OCI-LY7 (cell line): ENCODE results near the gene SGMS1. TPM values are rescaled to one million over a fixed set of nuclear protein-coding genes. Genes with fewer than 3 reads are reported as not detected.

ENCODE experiments used
- BruUV-seq: library from RNA; stranded (reverse); fragments of 400-500 nt; replicated peaks from 2 replicates; lab custom pipeline; 2021; lab: Mats Ljungman, UMichigan
- CTCF ChIA-PET: fragments of 300-600 bp; sonication (Branson Sonifier 250); formaldehyde crosslinking; loops from one replicate; lab custom pipeline; 2022; ENCODE audit warnings: antibody characterized with exemption; ENCODE audit not compliant: unreplicated experiment; lab: Charles Lee
- POLR2A ChIA-PET: fragments of 300-600 bp; sonication (Branson Sonifier 250); formaldehyde crosslinking; loops from one replicate; lab custom pipeline; 2022; ENCODE audit warnings: antibody characterized with exemption; lab: Charles Lee
- DNase-seq: peaks from one replicate; pipeline ENCODE4 v3.0.0-alpha.2; 2015; ENCODE audit warnings: low spot score
- H2AFZ ChIP-seq: fragments of 200-600 bp; sonication (generic), shearing (Covaris generic); 2 replicates; pipeline ENCODE4 v1.6.1; 2014; ENCODE audit warnings: mild to moderate bottlenecking, antibody characterized with exemption, low read length, moderate library complexity
- H3K27ac ChIP-seq: fragments of 200-600 bp; sonication (generic); 2 replicates; pipeline ENCODE4 v1.5.1; 2014; ENCODE audit warnings: mixed run types, low read depth, mild to moderate bottlenecking, moderate library complexity, low read length, inconsistent platforms; ENCODE audit not compliant: poor library complexity, severe bottlenecking
- H3K36me3 ChIP-seq: fragments of 200-600 bp; sonication (generic); 2 replicates; pipeline ENCODE4 v1.6.1; 2014; ENCODE audit warnings: mild to moderate bottlenecking, antibody characterized with exemption, low read length, moderate library complexity, mixed read lengths; ENCODE audit not compliant: insufficient read depth
- H3K4me1 ChIP-seq: fragments of 200-600 bp; sonication (generic); 2 replicates; pipeline ENCODE4 v1.5.1; 2014; ENCODE audit warnings: mild to moderate bottlenecking, low read length; ENCODE audit not compliant: insufficient read depth, poor library complexity, severe bottlenecking
- H3K4me2 ChIP-seq: fragments of 200-600 bp; sonication (generic); 2 replicates; pipeline ENCODE4 v1.6.1; 2014; ENCODE audit warnings: mild to moderate bottlenecking, low read length
- H3K4me3 ChIP-seq: fragments of 200-600 bp; sonication (generic); 2 replicates; pipeline ENCODE4 v1.5.1; 2014; ENCODE audit warnings: mild to moderate bottlenecking, low read depth, low read length; ENCODE audit not compliant: poor library complexity, severe bottlenecking
- H3K79me2 ChIP-seq: fragments of 200-600 bp; sonication (generic); 2 replicates; pipeline ENCODE4 v1.6.1; 2016; ENCODE audit warnings: low read depth, mild to moderate bottlenecking, low read length, moderate library complexity, mixed read lengths; ENCODE audit not compliant: insufficient read depth
- H3K9me2 ChIP-seq: fragments of 200-600 bp; sonication (generic); 2 replicates; pipeline ENCODE4 v1.6.1; 2016; ENCODE audit warnings: mild to moderate bottlenecking, low read length, mixed read lengths; ENCODE audit not compliant: insufficient read depth
- H3K9me3 ChIP-seq: fragments of 200-600 bp; sonication (generic); 2 replicates; pipeline ENCODE4 v1.6.1; 2014; ENCODE audit warnings: mild to moderate bottlenecking, mixed run types, low read length, mixed read lengths
- H4K20me1 ChIP-seq: fragments of 200-600 bp; sonication (generic); 2 replicates; pipeline ENCODE4 v1.6.1; 2014; ENCODE audit warnings: mild to moderate bottlenecking, antibody characterized with exemption, low read length, moderate library complexity, mixed read lengths; ENCODE audit not compliant: insufficient read depth
- EZH2phosphoT487 ChIP-seq: fragments of 200-600 bp; sonication (generic); IDR thresholded peaks from 2 replicates; pipeline ENCODE4 v1.6.1; 2018; ENCODE audit warnings: low read depth, borderline replicate concordance, mild to moderate bottlenecking, mixed run types, antibody characterized with exemption, low read length, moderate library complexity, mixed read lengths
- intact Hi-C: fragments of 100-400 bp; cut with micrococcal nuclease; formaldehyde crosslinking; loops from one replicate; pipeline ENCODE4 v1.10.0; 2022; ENCODE audit not compliant: unreplicated experiment
- total RNA-seq, 2 experiments: library from RNA; depleted of rRNA in 1 of 2; stranded (reverse); fragments of >200 nt in 1 of 2; shearing (Covaris generic) in 1 of 2; gene quantifications; 2 replicates each; pipeline ENCODE4 v1.2.3, GENCODE V29; 2014 to 2022
- TF ChIP-seq, protein P1 (sequence below): fragments of 200-600 bp; sonication (generic); conservative IDR thresholded peaks from 2 replicates; pipeline ENCODE4 v1.5.1; 2014; ENCODE audit warnings: mild to moderate bottlenecking, antibody characterized with exemption, low read length, moderate library complexity, mixed read lengths

Gene SGMS1
- total RNA-seq, 2 experiments from 2014 or later, result 45.4 to 57.5 TPM

DNA sequence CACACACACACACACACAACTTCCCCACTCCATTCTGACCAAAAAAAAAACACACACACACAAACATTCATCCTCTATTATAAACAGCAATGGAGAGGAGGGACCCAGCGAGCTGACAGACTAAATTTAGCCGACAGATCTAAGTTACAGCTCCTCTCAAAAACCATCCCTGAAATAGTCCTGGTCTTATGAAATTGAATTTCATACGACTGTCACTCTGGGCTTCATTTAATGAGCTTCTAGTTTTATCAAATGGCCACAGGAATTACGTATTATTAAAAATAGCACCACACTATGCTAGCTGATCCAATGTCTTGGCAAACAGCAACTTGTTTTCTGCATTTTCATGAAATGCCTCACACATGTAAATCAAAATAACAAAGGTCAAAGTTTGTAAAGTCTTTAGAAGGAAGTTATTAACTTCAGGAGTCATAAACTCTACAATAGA, 241.2 kb downstream of the SGMS1 start:
- Histone ChIP-seq H3K4me1 (peaks cover 8% of the 10 kb centered on the region), H3K4me2 (no peak overlapping the region), H3K27ac (no peak overlapping the region), H3K9me3 (no peaks in the 10 kb centered on the region), H3K79me2 (0 out of 2 replicates have a peak, but pooled peaks cover 5% of the 10 kb centered on the region), H3K36me3 (no peaks in the 10 kb centered on the region), H2AFZ (no peak overlapping the region), H4K20me1 (no peaks in the 10 kb centered on the region), H3K9me2 (no peaks in the 10 kb centered on the region), H3K4me3 (no peak overlapping the region)
- POLR2A ChIA-PET, result interaction anchor here (0.7 to 1.6 kb wide), 7 partner anchors 9 to 113 kb away, joined by 3 to 8 read pairs (median 4); no protein-coding TSS in a partner anchor
- no peak for DNase-seq
- BruUV-seq, result no TSS peak
- TF ChIP-seq EZH2phosphoT487, result no peak
- TF ChIP-seq, protein P1, sequence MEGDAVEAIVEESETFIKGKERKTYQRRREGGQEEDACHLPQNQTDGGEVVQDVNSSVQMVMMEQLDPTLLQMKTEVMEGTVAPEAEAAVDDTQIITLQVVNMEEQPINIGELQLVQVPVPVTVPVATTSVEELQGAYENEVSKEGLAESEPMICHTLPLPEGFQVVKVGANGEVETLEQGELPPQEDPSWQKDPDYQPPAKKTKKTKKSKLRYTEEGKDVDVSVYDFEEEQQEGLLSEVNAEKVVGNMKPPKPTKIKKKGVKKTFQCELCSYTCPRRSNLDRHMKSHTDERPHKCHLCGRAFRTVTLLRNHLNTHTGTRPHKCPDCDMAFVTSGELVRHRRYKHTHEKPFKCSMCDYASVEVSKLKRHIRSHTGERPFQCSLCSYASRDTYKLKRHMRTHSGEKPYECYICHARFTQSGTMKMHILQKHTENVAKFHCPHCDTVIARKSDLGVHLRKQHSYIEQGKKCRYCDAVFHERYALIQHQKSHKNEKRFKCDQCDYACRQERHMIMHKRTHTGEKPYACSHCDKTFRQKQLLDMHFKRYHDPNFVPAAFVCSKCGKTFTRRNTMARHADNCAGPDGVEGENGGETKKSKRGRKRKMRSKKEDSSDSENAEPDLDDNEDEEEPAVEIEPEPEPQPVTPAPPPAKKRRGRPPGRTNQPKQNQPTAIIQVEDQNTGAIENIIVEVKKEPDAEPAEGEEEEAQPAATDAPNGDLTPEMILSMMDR, result no peak
- CTCF ChIA-PET, result no interaction called here
- intact Hi-C loops, result no loop called here

DNA sequence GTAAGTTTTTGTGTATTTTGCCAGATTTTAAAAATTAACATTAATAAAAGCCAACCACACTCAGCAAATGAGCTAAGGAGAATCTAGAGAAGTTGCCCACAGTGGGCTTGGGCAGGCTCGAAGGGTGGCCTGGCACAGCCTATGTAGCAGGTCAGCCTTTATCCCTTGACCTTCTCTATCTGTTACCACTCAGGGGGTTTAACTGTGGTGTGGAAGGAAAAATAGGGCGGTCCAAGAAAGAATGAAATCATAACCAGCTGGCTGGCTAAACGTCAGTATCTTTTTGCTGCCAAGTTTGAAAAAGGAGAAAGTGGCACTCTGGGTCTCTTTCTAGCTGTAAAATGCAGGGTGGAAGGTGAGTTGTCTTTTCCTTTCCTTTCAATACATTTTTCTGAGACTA, 242.1 kb downstream of the SGMS1 start:
- Histone ChIP-seq H3K4me1 (no peaks in the 10 kb centered on the region), H3K27ac (no peak overlapping the region), H3K9me2 (no peaks in the 10 kb centered on the region), H3K4me3 (no peak overlapping the region), H3K4me2 (no peak overlapping the region), H3K79me2 (0 out of 2 replicates have a peak, but pooled peaks cover 3% of the 10 kb centered on the region), H4K20me1 (no peaks in the 10 kb centered on the region), H2AFZ (no peak overlapping the region), H3K9me3 (no peaks in the 10 kb centered on the region), H3K36me3 (peaks cover 5% of the 10 kb centered on the region; the same call in 1 of the 2 replicates)
- ChIA-PET CTCF (no interaction called here), POLR2A (interaction anchor here (0.8 to 1.6 kb wide), 2 partner anchors 8 to 22 kb away, joined by 3 to 8 read pairs; no protein-coding TSS in a partner anchor)
- intact Hi-C loops, result no loop called here
- no TSS peak for BruUV-seq
- no peak for TF ChIP-seq EZH2phosphoT487
- TF ChIP-seq, protein P1, result no peak
- no peak for DNase-seq

DNA sequence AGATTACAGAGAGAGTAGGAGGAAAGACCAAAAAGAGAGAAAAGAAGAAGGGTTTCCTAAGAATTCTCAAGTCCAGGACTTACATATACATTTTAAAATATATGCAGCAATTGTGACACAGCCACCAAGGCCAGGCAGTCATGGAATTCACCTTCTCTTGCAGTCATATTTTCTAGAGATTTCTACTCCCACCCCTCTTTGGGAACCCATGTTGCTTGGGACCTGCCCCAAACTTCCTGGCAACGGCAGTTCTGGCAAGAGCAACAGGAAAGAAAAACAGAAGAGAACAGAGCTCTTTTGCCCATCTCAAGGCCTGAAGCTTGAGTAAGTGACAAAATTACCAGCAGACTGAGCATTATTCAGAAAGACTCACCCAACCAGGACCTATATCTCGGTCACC, 244.1 kb downstream of the SGMS1 start:
- no peaks in the 10 kb centered on the region for H4K20me1 ChIP-seq
- CTCF ChIA-PET, result no interaction called here
- H3K4me3 ChIP-seq, result no peak overlapping the region
- no peak overlapping the region for H3K27ac ChIP-seq
- TF ChIP-seq EZH2phosphoT487, result no peak
- TF ChIP-seq, protein P1, result no peak
- no peaks in the 10 kb centered on the region for H3K9me2 ChIP-seq
- DNase-seq, result no peak
- intact Hi-C loops, result no loop called here
- POLR2A ChIA-PET, result no interaction called here
- peaks cover 5% of the 10 kb centered on the region; the same call in 1 of the 2 replicates for H3K36me3 ChIP-seq
- H2AFZ ChIP-seq, result no peak overlapping the region
- no TSS peak for BruUV-seq
- no peak overlapping the region for H3K4me2 ChIP-seq
- peaks cover 11% of the 10 kb centered on the region for H3K4me1 ChIP-seq
- no peaks in the 10 kb centered on the region for H3K9me3 ChIP-seq
- H3K79me2 ChIP-seq, result 0 out of 2 replicates have a peak, but pooled peaks cover 3% of the 10 kb centered on the region
